Muscle of back (tissue), 11 donors: ENCODE data around the gene INPP4A. TPM values are rescaled to one million over a fixed set of nuclear protein-coding genes. Genes with fewer than 3 reads are reported as not detected.
A peak's percentile ranks its signal among the peaks of the same experiment; 100 is the strongest.

Experiments used
- DNase-seq, 3 donors: peaks; one replicate each; pipeline versions ENCODE4 v3.0.0 to v3.0.0-alpha.2; 2013
- polyA plus RNA-seq, 10 donors: library from polyadenylated mRNA; unstranded; fragments of 120-200 nt; gene quantifications; one replicate each; pipeline ENCODE4 v1.2.1, GENCODE V29; 2013; ENCODE audit not compliant: insufficient read length in 10 of 10

Gene INPP4A
- polyA plus RNA-seq, 10 donors, result 9.9 to 15.7 (median 14.0) TPM

- DNase-seq, result no peak
Observed at GRCh38 chr2:98492441-98492840, 47.8 kb downstream of the INPP4A start.

GRCh38 chr2:98494699-98495098, 50.0 kb downstream of the INPP4A start:
- no peak for DNase-seq

GRCh38 chr2:98496750-98497493, 52.3 kb downstream of the INPP4A start:
- no peak for DNase-seq

GRCh38 chr2:98498703-98499440, 54.2 kb downstream of the INPP4A start:
- no peak for DNase-seq

GRCh38 chr2:98500561-98500960, 55.9 kb downstream of the INPP4A start:
- no peak for DNase-seq

GRCh38 chr2:98501223-98501622, 56.6 kb downstream of the INPP4A start:
- no peak for DNase-seq

GRCh38 chr2:98501876-98502275, 57.2 kb downstream of the INPP4A start:
- DNase-seq, result no peak

GRCh38 chr2:98502556-98503335, 58.1 kb downstream of the INPP4A start:
- peak in 1 of 3 donors; percentile 15 for DNase-seq

- no peak for DNase-seq
Observed at GRCh38 chr2:98503481-98504105, 58.9 kb downstream of the INPP4A start.

- DNase-seq, result no peak
Observed at GRCh38 chr2:98504381-98505109, 59.9 kb downstream of the INPP4A start.

GRCh38 chr2:98505311-98505808, 60.7 kb downstream of the INPP4A start:
- DNase-seq, result peak in 1 of 3 donors; percentile 39

- no peak for DNase-seq
Observed at GRCh38 chr2:98505971-98506664, 61.5 kb downstream of the INPP4A start.

GRCh38 chr2:98506881-98507280, 62.2 kb downstream of the INPP4A start:
- DNase-seq, result no peak

GRCh38 chr2:98507461-98507860, 62.8 kb downstream of the INPP4A start:
- no peak for DNase-seq

GRCh38 chr2:98507891-98508708, 63.4 kb downstream of the INPP4A start:
- DNase-seq, result peak in 2 of 3 donors; percentile 30 to 61

GRCh38 chr2:98508709-98509066, 64.0 kb downstream of the INPP4A start:
- peak in 2 of 3 donors; percentile 12 to 26 for DNase-seq

- DNase-seq, result no peak
Observed at GRCh38 chr2:98509542-98510321, 65.1 kb downstream of the INPP4A start.

- DNase-seq, result no peak
Observed at GRCh38 chr2:98510322-98510662, 65.6 kb downstream of the INPP4A start.

- no peak for DNase-seq
Observed at GRCh38 chr2:98511981-98512380, 67.3 kb downstream of the INPP4A start.
